HepG2 (cell line): Measurements from ENCODE around the gene RXRG. TPM values are rescaled to one million over a fixed set of nuclear protein-coding genes. Genes with fewer than 3 reads are reported as not detected.

Experiments used
- ATAC-seq: fragments of 200-7000 bp; cut with Tn5 transposase; 3 replicates; pipeline ENCODE4 v1.9.1; 2020; ENCODE audit warnings: mild to moderate bottlenecking, moderate library complexity
- BruUV-seq: library from RNA; stranded (reverse); fragments of 400-500 nt; replicated peaks from 2 replicates; lab custom pipeline; 2021; lab: Mats Ljungman, UMichigan
- CTCF ChIA-PET: fragments of 300-600 bp; formaldehyde crosslinking; extraction: SDS; loops from one replicate; lab custom pipeline; 2021; ENCODE audit warnings: low total read pairs, inconsistent platforms, low intra/inter-chr PET ratio; lab: Yijun Ruan, JAX
- POLR2A ChIA-PET: fragments of 350-600 bp; sonication (Branson Sonifier 250); formaldehyde crosslinking; loops from one replicate; lab custom pipeline; 2020; ENCODE audit warnings: antibody characterized with exemption, inconsistent platforms; lab: Yijun Ruan, JAX
- DNase-seq: peaks from one replicate; pipeline ENCODE4 v3.0.0-alpha.2; 2015; ENCODE audit warnings: low spot score
- FAIRE-seq: peaks from 3 replicates; lab custom pipeline; 2011; peaks lifted over from hg19 to GRCh38; lab: Jason Lieb, UNC
- H2AFZ ChIP-seq: one replicate; pipeline ENCODE4 v1.6.1; 2011; ENCODE audit warnings: low read length, inconsistent platforms
- H3K27ac ChIP-seq: fragments of 300-600 bp; 3 replicates; pipeline ENCODE4 v1.8.0; 2011; ENCODE audit warnings: mixed run types, mild to moderate bottlenecking, mixed read lengths, low read length, inconsistent platforms; ENCODE audit not compliant: insufficient read depth; ENCODE audit errors: extremely low read length
- H3K27me3 ChIP-seq, 2 experiments: fragments of 200-600 bp in 1 of 2; 2 replicates in 1 of 2; 3 replicates in 1 of 2; pipeline versions ENCODE4 v1.6.0 to v1.8.0; 2011; ENCODE audit warnings: low read length in 2 of 2, mild to moderate bottlenecking in 2 of 2, moderate library complexity in 2 of 2, inconsistent platforms in 1 of 2; ENCODE audit not compliant: insufficient read depth in 2 of 2, control insufficient read depth in 1 of 2
- H3K36me3 ChIP-seq, 2 experiments: fragments of 200-600 bp in 1 of 2; replicated peaks in 1 of 2; 2 replicates in 1 of 2; 3 replicates in 1 of 2; pipeline versions ENCODE4 v1.5.1 to v1.8.0; 2011; ENCODE audit warnings: low read length in 2 of 2, inconsistent platforms in 1 of 2; ENCODE audit not compliant: insufficient read depth in 2 of 2, control insufficient read depth in 1 of 2
- H3K4me1 ChIP-seq: 2 replicates; pipeline ENCODE4 v1.5.1; 2012; ENCODE audit warnings: low read length, inconsistent platforms; ENCODE audit not compliant: insufficient read depth
- H3K4me2 ChIP-seq: 2 replicates; pipeline ENCODE4 v1.6.0; 2011; ENCODE audit warnings: low read depth, low read length, inconsistent platforms
- H3K4me3 ChIP-seq, 3 experiments: fragments of 200-600 bp in 1 of 3; sonication (generic), shearing (Covaris generic) in 1 of 3; replicated peaks in 1 of 3; 2 replicates each; pipeline ENCODE4 v1.5.1; 2011 to 2016; ENCODE audit warnings: low read length in 3 of 3, inconsistent platforms in 2 of 3, low read depth in 2 of 3, mild to moderate bottlenecking in 2 of 3, control low read depth in 1 of 3, mixed read lengths in 1 of 3; ENCODE audit not compliant: insufficient read depth in 1 of 3
- H3K79me2 ChIP-seq: one replicate; pipeline ENCODE4 v1.6.1; 2011; ENCODE audit warnings: low read length, inconsistent platforms; ENCODE audit not compliant: insufficient read depth
- H3K9ac ChIP-seq: 2 replicates; pipeline ENCODE4 v1.6.0; 2011; ENCODE audit warnings: mild to moderate bottlenecking, low read depth, low read length, inconsistent platforms; ENCODE audit not compliant: insufficient read depth
- H3K9me3 ChIP-seq: 2 replicates; pipeline ENCODE4 v1.5.1; 2012; ENCODE audit warnings: mild to moderate bottlenecking, low read length
- H4K20me1 ChIP-seq: 2 replicates; pipeline ENCODE4 v1.6.0; 2011; ENCODE audit warnings: inconsistent platforms, mild to moderate bottlenecking, low read length, moderate library complexity; ENCODE audit not compliant: insufficient read depth
- ATAD3A ChIP-seq: sonication (generic); formaldehyde crosslinking; IDR thresholded peaks from 2 replicates; pipeline ENCODE4 v1.4.0; 2020; ENCODE audit warnings: missing genetic modification reagents
- ATF7-NPFF ChIP-seq: sonication (generic); formaldehyde crosslinking; IDR thresholded peaks from 2 replicates; pipeline ENCODE4 v1.8.1; 2023; ENCODE audit warnings: mild to moderate bottlenecking, low read depth, missing genetic modification reagents, moderate library complexity
- DNMT3B ChIP-seq: conservative IDR thresholded peaks from 2 replicates; pipeline ENCODE4 v1.6.1; 2016; ENCODE audit warnings: missing biosample characterization, control low read depth
- FOXK2 ChIP-seq: fragments of 450-650 bp; IDR thresholded peaks from 2 replicates; pipeline ENCODE4 v1.6.1; 2016
- GPN1 ChIP-seq: sonication (generic); formaldehyde crosslinking; IDR thresholded peaks from 2 replicates; pipeline ENCODE4 v1.5.1; 2020; ENCODE audit warnings: missing genetic modification reagents, borderline replicate concordance
- RARA ChIP-seq: IDR thresholded peaks from 2 replicates; pipeline ENCODE4 v1.6.1; 2016; ENCODE audit warnings: missing genetic modification reagents, missing compliant biosample characterization
- TCF7 ChIP-seq: sonication (generic); IDR thresholded peaks from 2 replicates; pipeline ENCODE4 v1.6.1; 2016; ENCODE audit warnings: antibody characterized with exemption, low read depth
- WIZ ChIP-seq: sonication (generic); formaldehyde crosslinking; IDR thresholded peaks from 2 replicates; pipeline ENCODE4 v1.5.1; 2020; ENCODE audit warnings: mild to moderate bottlenecking, missing genetic modification reagents
- ZNF136 ChIP-seq: sonication (generic); formaldehyde crosslinking; IDR thresholded peaks from 2 replicates; pipeline ENCODE4 v1.8.1; 2022; ENCODE audit warnings: low read depth, mild to moderate bottlenecking, moderate library complexity, missing genetic modification reagents
- ZNF160 ChIP-seq: sonication (generic); formaldehyde crosslinking; IDR thresholded peaks from 2 replicates; pipeline ENCODE4 v1.8.0; 2022; ENCODE audit warnings: mild to moderate bottlenecking, inconsistent platforms, missing genetic modification reagents
- ZNF18 ChIP-seq: sonication (generic); formaldehyde crosslinking; IDR thresholded peaks from 2 replicates; pipeline ENCODE4 v1.8.0; 2022; ENCODE audit warnings: mild to moderate bottlenecking, missing genetic modification reagents; ENCODE audit not compliant: insufficient replicate concordance
- ZNF598 ChIP-seq: sonication (generic); formaldehyde crosslinking; IDR thresholded peaks from 2 replicates; pipeline ENCODE4 v1.5.1; 2020; ENCODE audit warnings: mild to moderate bottlenecking, missing genetic modification reagents, borderline replicate concordance
- ZNF704 ChIP-seq: sonication (generic); formaldehyde crosslinking; IDR thresholded peaks from 2 replicates; pipeline ENCODE4 v1.8.1; 2023; ENCODE audit warnings: mild to moderate bottlenecking, inconsistent platforms, moderate library complexity, missing genetic modification reagents, borderline replicate concordance
- ZNF747 ChIP-seq: sonication (generic); formaldehyde crosslinking; IDR thresholded peaks from 2 replicates; pipeline ENCODE4 v1.8.1; 2023; ENCODE audit warnings: missing genetic modification reagents, mild to moderate bottlenecking, borderline replicate concordance
- ZNF75D ChIP-seq: sonication (generic); formaldehyde crosslinking; IDR thresholded peaks from 2 replicates; pipeline ENCODE4 v1.8.1; 2023; ENCODE audit warnings: missing genetic modification reagents, mild to moderate bottlenecking, borderline replicate concordance
- WGBS: methylation state at CpG from one replicate; pipeline ENCODE4 v1.1.6; 2017; ENCODE audit warnings: low lambda C conversion rate; 5-methylcytosine and 5-hydroxymethylcytosine counted together
- in situ Hi-C: cut with HindIII; loops from 2 replicates; pipeline ENCODE4 v1.10.0; 2017; ENCODE audit warnings: low pct_unique_long_range_greater_than_20kb; ENCODE audit not compliant: extremely low pct_ligation_motif_present
- intact Hi-C: fragments of 100-400 bp; cut with micrococcal nuclease; formaldehyde crosslinking; loops from one replicate; pipeline ENCODE4 v1.10.0; 2022; ENCODE audit not compliant: unreplicated experiment
- polyA plus RNA-seq, 8 experiments: library from polyadenylated mRNA; depleted of rRNA in 3 of 8; stranded (reverse) in 7 of 8; unstranded in 1 of 8; fragments of >200 nt; fragmentation: Illumina TruSeq in 4 of 8; extraction: Trizol in 4 of 8; gene quantifications; 2 replicates each; pipeline versions ENCODE4 v1.2.1 to v1.2.3, GENCODE V29; 2011 to 2016; ENCODE audit warnings: low read depth in 4 of 8, missing spikeins in 1 of 8, mixed read lengths in 1 of 8; ENCODE audit not compliant: insufficient read depth in 1 of 8
- total RNA-seq, 5 experiments: library from RNA; depleted of rRNA; stranded (reverse); fragments of >200 nt; fragmentation: Illumina TruSeq; extraction: Trizol; gene quantifications; 2 replicates each; pipeline ENCODE4 v1.2.3, GENCODE V29; 2016; ENCODE audit warnings: low read depth in 1 of 5
- TF ChIP-seq, protein P1 (sequence below): IDR thresholded peaks from 2 replicates; pipeline ENCODE4 v1.6.1; 2016

RXRG gene
- total and polyA plus RNA-seq, 2 of the 13 experiments (the other 11 are each of a cell fraction or from before 2014, with no cell fraction given): not detected

GRCh38 chr1:165490175-165490574 is 45.2 kb upstream of the RXRG start:
- ChIA-PET POLR2A (no interaction called here), CTCF (no interaction called here)
- H4K20me1 ChIP-seq: no peaks in the 10 kb centered on the region
- 0% methylated on average over 5 of the region's 5 CpGs for WGBS
- H3K4me1 ChIP-seq: 0 out of 2 replicates have a peak, but pooled peaks cover 10% of the 10 kb centered on the region
- H3K27me3 ChIP-seq: no peaks in the 10 kb centered on the region
- in situ Hi-C loops: no loop called here
- TF ChIP-seq ZNF704 (CRISPR knock-in tag) (no peak), FOXK2 (no peak), ZNF747 (no peak), TCF7 (no peak), WIZ (CRISPR knock-in tag) (no peak), ZNF160 (CRISPR knock-in tag) (no peak), ZNF75D (CRISPR knock-in tag) (no peak), ZNF136 (CRISPR knock-in tag) (no peak)
- no peak overlapping the region for H3K4me3 ChIP-seq
- H3K36me3 ChIP-seq: no peaks in the 10 kb centered on the region
- H3K27ac ChIP-seq: no peak overlapping the region
- ATAC-seq: no peak
- no peak overlapping the region for H3K4me2 ChIP-seq
- no peaks in the 10 kb centered on the region for H3K9me3 ChIP-seq
- H3K79me2 ChIP-seq: no peaks in the 10 kb centered on the region
- BruUV-seq: no TSS peak
- no peak overlapping the region for H3K9ac ChIP-seq
- intact Hi-C loops: no loop called here
- no peak overlapping the region for H2AFZ ChIP-seq
- FAIRE-seq: no peak
- DNase-seq: no peak

GRCh38 chr1:165487921-165488320 is 43.0 kb upstream of the RXRG start:
- H3K4me2 ChIP-seq: no peak overlapping the region
- H3K36me3 ChIP-seq: no peaks in the 10 kb centered on the region
- no peak overlapping the region for H3K9ac ChIP-seq
- FAIRE-seq (no peak), DNase-seq (no peak), ATAC-seq (no peak)
- H2AFZ ChIP-seq: no peak overlapping the region
- H3K27ac ChIP-seq: no peak overlapping the region
- BruUV-seq: no TSS peak
- intact Hi-C loops: no loop called here
- POLR2A ChIA-PET: no interaction called here
- H3K4me1 ChIP-seq: 0 out of 2 replicates have a peak, but pooled peaks cover 10% of the 10 kb centered on the region
- no peaks in the 10 kb centered on the region for H3K9me3 ChIP-seq
- no peaks in the 10 kb centered on the region for H3K79me2 ChIP-seq
- CTCF ChIA-PET: no interaction called here
- in situ Hi-C loops: no loop called here
- no peaks in the 10 kb centered on the region for H4K20me1 ChIP-seq
- H3K27me3 ChIP-seq: no peaks in the 10 kb centered on the region
- TF ChIP-seq DNMT3B (CRISPR knock-in tag) (no peak), GPN1 (CRISPR knock-in tag) (no peak), ATAD3A (CRISPR knock-in tag) (no peak), ZNF598 (CRISPR knock-in tag) (no peak), ATF7-NPFF (CRISPR knock-in tag) (no peak), RARA (CRISPR knock-in tag) (no peak), ZNF18 (CRISPR knock-in tag) (no peak)
- TF ChIP-seq, protein P1, sequence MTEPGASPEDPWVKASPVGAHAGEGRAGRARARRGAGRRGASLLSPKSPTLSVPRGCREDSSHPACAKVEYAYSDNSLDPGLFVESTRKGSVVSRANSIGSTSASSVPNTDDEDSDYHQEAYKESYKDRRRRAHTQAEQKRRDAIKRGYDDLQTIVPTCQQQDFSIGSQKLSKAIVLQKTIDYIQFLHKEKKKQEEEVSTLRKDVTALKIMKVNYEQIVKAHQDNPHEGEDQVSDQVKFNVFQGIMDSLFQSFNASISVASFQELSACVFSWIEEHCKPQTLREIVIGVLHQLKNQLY (CRISPR knock-in tag): no peak
- no peak overlapping the region for H3K4me3 ChIP-seq
- 0% methylated on average over 1 of the region's 1 CpG for WGBS
